ENCODE measurements around the gene COX20. TPM values are rescaled to one million over a fixed set of nuclear protein-coding genes. Genes with fewer than 3 reads are reported as not detected.

Gene COX20
- total and polyA plus RNA-seq, 2 donors (not counting 3 experiments of a cell fraction or from before 2014, with no cell fraction given): 17.1 to 30.2 TPM

DNA sequence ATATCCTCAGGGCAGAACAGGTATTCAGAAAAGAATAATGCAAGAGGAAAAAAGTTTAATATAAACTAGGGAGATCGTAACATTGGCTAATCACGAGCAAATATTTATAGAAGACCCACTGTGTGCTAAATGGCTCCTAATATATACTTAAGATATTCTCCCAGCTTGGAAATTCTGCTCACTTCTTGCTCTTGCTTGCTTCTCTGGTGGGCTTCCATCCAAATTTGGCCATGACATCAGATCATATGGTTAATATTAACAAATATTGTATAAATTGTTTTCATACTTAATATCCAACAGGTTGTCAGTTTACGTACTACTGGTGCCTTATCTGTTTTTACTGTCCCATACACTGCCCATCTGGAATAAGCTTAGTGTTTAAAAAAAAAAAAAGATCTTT is 1.1 kb downstream of the COX20 start:
- DNase-seq (ENCODE audit: low read depth, low spot score) (no peak), FAIRE-seq (no peak)
- Histone ChIP-seq H3K9me1 (replicated peaks; ENCODE audit: control insufficient read depth, extremely low read depth, insufficient read depth, low read length) (no peaks in the 10 kb centered on the region), H3K27ac (ENCODE audit: insufficient read depth, low read depth, low read length) (peak overlapping the region; percentile 30), H3K4me3 (replicated peaks in 1 of 3; ENCODE audit: insufficient read depth in 1 of 3, low read depth in 1 of 3, low read length in 3 of 3) (peak overlapping the region; percentile 36 to 85 (median 80)), H3K4me1 (ENCODE audit: control insufficient read depth, extremely low read depth, insufficient read depth, low read length) (peaks cover 23% of the 10 kb centered on the region), H3K79me2 (ENCODE audit: control insufficient read depth, insufficient read depth, low read length) (peaks cover 54% of the 10 kb centered on the region), H3K4me2 (ENCODE audit: insufficient read depth, low read length) (peak overlapping the region; percentile 95), H2AFZ (ENCODE audit: low read depth, low read length) (no peak overlapping the region), H3K9me3 (replicated peaks; ENCODE audit: control insufficient read depth, insufficient read depth, low read length) (no peaks in the 10 kb centered on the region), H3K36me3 (ENCODE audit: control insufficient read depth in 2 of 2, extremely low read depth in 1 of 2, insufficient read depth in 2 of 2, low read length in 2 of 2) (peaks cover 2 to 13% of the 10 kb centered on the region in 2 experiments), H3K9ac (replicated peaks; ENCODE audit: extremely low read depth, insufficient read depth, low read length) (peak overlapping the region; percentile 90), H3K27me3 (ENCODE audit: control insufficient read depth in 2 of 2, insufficient read depth in 2 of 2, low read length in 2 of 2) (no peaks in the 10 kb centered on the region), H4K20me1 (replicated peaks; ENCODE audit: control insufficient read depth, extremely low read depth, insufficient read depth, low read length) (no peaks in the 10 kb centered on the region)
- BruUV-seq (replicated peaks): no TSS peak
- ChIA-PET CTCF (interaction anchor here (0.7 to 4.1 kb wide), 7 partner anchors 14 to 206 kb away, joined by 3 to 49 read pairs (median 10); no protein-coding TSS in a partner anchor), POLR2A (interaction anchor here (3.8 kb wide), 1 partner anchor 27 kb away, joined by 26 read pairs; the partner anchor contains the start of gene HNRNPU)
- intact Hi-C loops (cut with micrococcal nuclease): loop anchor here (10.0 kb wide), 2 partner anchors 382 to 492 kb away; partner anchors contain the start of gene ADSS2
- TF ChIP-seq POLR2A (IDR thresholded peaks at IDR 0.05; ENCODE audit: low read depth, low read length) (no peak), MYC (IDR thresholded peaks at IDR 0.05; ENCODE audit: low read depth, low read length) (no peak), FOS (IDR thresholded peaks at IDR 0.05; ENCODE audit: borderline replicate concordance, insufficient read depth, low read length) (no peak), EZH2 (IDR thresholded peaks at IDR 0.05; ENCODE audit: borderline replicate concordance, low read depth, low read length, severe bottlenecking) (no peak)
- dilution Hi-C loops (cut with MboI; ENCODE audit: extremely low pct_ligation_motif_present, low sequenced_read_pairs): no loop called here

DNA sequence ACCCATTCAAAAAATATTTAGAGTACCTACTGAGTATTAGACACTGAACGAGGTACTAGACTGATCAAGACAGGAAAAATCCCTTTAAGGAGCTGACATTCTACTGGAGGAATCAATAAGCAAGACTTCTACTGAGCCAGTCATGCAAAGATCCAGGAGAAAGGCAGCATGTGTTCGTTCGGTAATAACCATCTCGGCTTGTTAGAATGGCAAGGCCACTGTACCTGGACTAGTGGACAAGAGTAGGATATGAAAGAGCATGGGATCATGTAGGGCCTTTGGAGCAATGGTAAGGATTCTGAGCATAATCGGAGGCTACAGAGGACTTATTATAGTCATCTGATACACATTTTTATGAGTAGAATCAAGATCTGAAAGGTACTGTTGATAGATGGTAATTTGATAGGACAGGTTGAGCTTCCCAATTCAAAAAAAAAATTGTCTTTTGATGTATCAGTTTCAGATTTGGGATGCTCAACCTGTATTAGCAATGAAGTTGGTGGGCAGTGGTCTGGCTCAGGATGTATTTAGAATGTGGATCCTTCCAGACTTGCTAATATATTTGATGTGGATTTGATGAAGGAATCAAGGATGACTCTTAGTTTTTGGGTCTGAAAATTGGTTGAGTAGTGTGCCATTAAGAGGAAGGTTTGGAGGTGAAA is 2.3 kb downstream of the COX20 start:
- peaks cover 63% of the 10 kb centered on the region for H3K79me2 ChIP-seq (ENCODE audit: control insufficient read depth, insufficient read depth, low read length)
- H3K4me3 ChIP-seq (replicated peaks in 1 of 3; ENCODE audit: insufficient read depth in 1 of 3, low read depth in 1 of 3, low read length in 3 of 3): no peak overlapping the region
- H3K27me3 ChIP-seq (ENCODE audit: control insufficient read depth in 2 of 2, insufficient read depth in 2 of 2, low read length in 2 of 2): no peaks in the 10 kb centered on the region
- CTCF ChIA-PET: interaction anchor here (1.0 to 3.7 kb wide), 5 partner anchors 10 to 204 kb away, joined by 3 to 23 read pairs (median 4); no protein-coding TSS in a partner anchor
- TF ChIP-seq, protein P1, sequence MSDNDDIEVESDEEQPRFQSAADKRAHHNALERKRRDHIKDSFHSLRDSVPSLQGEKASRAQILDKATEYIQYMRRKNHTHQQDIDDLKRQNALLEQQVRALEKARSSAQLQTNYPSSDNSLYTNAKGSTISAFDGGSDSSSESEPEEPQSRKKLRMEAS (IDR thresholded peaks at IDR 0.05; ENCODE audit: insufficient read depth, insufficient read length): no peak
- peak; percentile 22 for TF ChIP-seq POLR2AphosphoS5 (IDR thresholded peaks at IDR 0.05; ENCODE audit: insufficient read depth, low read depth, low read length)
- POLR2A ChIA-PET: interaction anchor here (3.8 kb wide), 1 partner anchor 26 kb away, joined by 26 read pairs; the partner anchor contains the start of gene HNRNPU
- H3K27ac ChIP-seq (ENCODE audit: insufficient read depth, low read depth, low read length): no peak overlapping the region
- H3K9ac ChIP-seq (replicated peaks; ENCODE audit: extremely low read depth, insufficient read depth, low read length): no peak overlapping the region
- intact Hi-C loops (cut with micrococcal nuclease): loop anchor here (1.0 to 10.0 kb wide), 3 partner anchors 10 to 493 kb away; partner anchors contain the start of gene ADSS2
- peak overlapping the region; percentile 95 for H3K4me2 ChIP-seq (ENCODE audit: insufficient read depth, low read length)
- FAIRE-seq (no peak), DNase-seq (ENCODE audit: low read depth, low spot score) (no peak)
- H4K20me1 ChIP-seq (replicated peaks; ENCODE audit: control insufficient read depth, extremely low read depth, insufficient read depth, low read length): no peaks in the 10 kb centered on the region
- dilution Hi-C loops (cut with MboI; ENCODE audit: extremely low pct_ligation_motif_present, low sequenced_read_pairs): no loop called here
- H3K9me1 ChIP-seq (replicated peaks; ENCODE audit: control insufficient read depth, extremely low read depth, insufficient read depth, low read length): no peaks in the 10 kb centered on the region
- no peak overlapping the region for H2AFZ ChIP-seq (ENCODE audit: low read depth, low read length)
- no peaks in the 10 kb centered on the region for H3K9me3 ChIP-seq (replicated peaks; ENCODE audit: control insufficient read depth, insufficient read depth, low read length)
- BruUV-seq (replicated peaks): no TSS peak
- H3K4me1 ChIP-seq (ENCODE audit: control insufficient read depth, extremely low read depth, insufficient read depth, low read length): peaks cover 23% of the 10 kb centered on the region
- H3K36me3 ChIP-seq (ENCODE audit: control insufficient read depth in 2 of 2, extremely low read depth in 1 of 2, insufficient read depth in 2 of 2, low read length in 2 of 2): peaks cover 4 to 19% of the 10 kb centered on the region in 2 experiments
